ENCODE results near the gene PGA3. TPM values are rescaled to one million over a fixed set of nuclear protein-coding genes. Genes with fewer than 3 reads are reported as not detected.
"Not testable (repeated sequence)": the region's sequence is repeated elsewhere in the genome, so short reads cannot be mapped to it uniquely, and the experiment has no call there.

PGA3 gene
- polyA plus RNA-seq (2013, experiment 1 of 2; ENCODE audit: insufficient read length), result not detected
- not detected for polyA plus RNA-seq (2013, experiment 2 of 2; ENCODE audit: insufficient read length)

DNA sequence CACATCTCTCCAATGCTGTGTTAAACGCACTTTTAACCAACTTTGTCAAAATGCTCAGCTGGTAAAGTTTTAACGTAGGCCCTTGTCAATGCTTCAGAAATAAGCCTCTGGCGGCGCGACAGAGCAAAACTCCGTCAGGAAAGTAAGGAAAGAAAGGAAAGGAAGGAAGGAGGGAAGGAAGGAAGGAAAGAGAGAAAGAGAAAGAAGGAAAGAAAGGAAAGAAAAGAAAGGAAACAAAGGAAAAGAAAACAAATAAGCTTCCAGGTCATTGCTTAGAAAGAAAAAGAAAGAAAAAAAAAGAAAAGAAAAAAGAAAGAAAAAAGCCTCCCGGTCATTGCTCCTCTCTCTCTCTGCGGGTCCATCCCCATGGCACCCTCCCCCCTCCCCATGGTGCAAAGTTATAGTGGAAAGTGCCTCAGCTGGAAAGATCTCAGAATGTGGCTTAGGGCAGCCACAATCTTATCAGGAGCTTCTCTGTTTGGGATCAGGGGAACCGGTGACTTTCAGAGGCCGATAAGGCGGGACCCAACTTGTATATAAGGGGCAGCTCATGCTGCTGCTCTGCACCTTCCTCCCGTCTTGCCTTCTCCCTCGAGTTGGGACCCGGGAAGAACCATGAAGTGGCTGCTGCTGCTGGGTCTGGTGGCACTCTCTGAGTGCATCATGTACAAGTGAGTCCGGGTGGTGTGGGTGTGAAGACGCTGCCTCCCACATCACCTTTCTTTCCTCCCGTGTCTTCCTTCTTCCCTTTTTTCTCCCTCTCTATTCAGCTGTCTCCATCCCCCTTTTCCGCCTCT is at the start of gene PGA3:
Gene PGA3 (plus strand): TSS at position 566 of the 797 bp plus-strand sequence. CDS start 50 bp downstream, at position 616.
- DNase-seq, result not testable (repeated sequence)

DNA sequence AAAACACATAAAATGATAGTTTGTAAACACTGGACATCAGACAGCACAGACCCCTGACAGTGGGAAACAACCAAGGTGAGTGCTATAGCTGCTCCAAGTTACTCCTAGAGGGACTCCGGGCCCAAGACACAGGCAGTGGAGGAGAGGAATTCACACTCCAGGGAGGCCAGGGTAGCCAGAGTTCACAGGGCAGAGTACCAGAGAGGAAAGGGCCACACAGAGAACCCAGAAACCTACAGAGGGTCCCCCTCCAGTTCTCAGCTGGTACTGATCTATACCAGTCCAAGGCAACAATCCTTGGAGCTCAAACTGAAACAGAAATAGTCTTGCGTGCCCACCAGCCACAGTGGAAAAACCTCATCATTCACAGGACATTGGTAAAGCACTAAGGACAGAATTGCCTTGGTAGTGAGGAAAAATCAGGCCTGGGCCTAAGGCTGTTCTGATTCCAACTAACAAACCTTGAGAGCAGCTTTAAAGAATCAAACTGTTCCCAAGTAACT is 49.7 kb upstream of the PGA3 start:
- no peak for DNase-seq

DNA sequence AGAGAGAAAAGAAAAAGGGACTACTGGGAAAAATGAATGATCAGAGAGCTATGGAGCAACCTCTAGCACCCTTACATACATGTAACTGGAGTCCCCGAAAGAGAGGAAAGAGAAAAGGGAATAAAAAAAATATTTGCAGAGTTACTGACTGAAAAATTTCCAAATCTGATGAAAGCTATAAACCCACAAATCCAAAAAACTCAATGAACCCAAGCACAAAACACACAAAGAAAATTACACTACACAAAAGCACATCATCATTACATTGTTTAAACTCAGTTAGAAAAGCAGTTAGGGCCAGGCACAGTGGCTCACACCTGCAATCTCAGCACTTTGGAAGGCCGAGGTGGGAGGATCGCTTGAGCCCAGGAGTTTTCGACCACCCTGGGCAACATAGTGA is 48.8 kb upstream of the PGA3 start:
- no peak for DNase-seq

DNA sequence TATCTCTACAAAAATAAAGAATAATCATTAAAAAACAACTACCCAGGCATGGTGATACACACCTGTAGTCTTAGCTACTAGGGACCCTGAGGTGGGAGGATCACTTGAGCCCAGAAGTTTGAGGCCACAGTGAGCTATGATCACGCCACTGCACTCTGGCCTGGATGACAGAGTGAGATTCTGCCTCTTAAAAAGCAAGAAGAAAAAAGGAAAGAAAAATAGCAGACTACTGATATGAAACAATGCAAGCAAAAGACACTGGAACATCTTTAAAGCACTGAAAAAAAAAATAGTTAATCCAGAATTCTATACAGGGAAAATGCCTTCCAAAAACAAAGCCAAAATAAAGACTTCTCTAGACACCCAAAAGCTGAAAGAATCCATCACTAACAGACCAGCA is 48.0 kb upstream of the PGA3 start:
- DNase-seq, result no peak

DNA sequence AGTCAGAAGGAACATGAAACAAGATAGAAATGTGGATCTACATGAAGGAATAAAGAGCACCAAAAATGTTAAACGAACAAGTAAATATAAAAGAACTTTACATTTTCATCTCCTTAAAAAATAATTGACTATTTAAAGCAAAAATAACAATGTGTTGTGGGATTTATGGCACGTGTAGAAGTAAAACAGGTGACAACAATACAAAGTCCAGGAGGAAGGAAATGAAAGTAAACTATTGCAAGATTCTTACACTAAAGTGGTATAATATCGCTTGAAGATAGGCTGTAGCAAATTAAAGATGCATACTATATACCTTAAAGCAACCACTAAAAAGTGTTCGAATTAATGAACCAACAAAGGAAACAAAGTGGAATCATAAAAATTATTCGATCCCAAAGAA is 47.6 kb upstream of the PGA3 start:
- DNase-seq, result no peak

DNA sequence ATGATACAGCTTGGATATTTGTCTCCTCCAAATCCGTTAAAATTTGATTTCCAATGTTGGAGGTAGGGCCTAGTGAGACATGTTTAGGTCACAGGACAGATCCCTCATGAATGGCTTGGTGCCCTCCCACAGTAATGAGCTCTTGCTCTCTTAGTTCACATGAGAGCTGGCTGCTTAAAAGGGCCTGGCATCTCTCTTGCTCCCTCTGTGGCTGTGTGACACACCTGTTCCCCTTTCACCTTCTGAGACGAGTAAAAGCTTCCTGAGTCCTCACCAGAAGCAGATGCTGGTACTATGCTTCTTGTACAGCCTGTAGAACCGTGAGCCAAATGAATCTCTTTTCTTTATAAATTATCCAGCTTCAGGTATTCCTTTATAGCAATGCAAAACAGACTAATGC is 45.6 kb upstream of the PGA3 start:
- DNase-seq, result no peak

DNA sequence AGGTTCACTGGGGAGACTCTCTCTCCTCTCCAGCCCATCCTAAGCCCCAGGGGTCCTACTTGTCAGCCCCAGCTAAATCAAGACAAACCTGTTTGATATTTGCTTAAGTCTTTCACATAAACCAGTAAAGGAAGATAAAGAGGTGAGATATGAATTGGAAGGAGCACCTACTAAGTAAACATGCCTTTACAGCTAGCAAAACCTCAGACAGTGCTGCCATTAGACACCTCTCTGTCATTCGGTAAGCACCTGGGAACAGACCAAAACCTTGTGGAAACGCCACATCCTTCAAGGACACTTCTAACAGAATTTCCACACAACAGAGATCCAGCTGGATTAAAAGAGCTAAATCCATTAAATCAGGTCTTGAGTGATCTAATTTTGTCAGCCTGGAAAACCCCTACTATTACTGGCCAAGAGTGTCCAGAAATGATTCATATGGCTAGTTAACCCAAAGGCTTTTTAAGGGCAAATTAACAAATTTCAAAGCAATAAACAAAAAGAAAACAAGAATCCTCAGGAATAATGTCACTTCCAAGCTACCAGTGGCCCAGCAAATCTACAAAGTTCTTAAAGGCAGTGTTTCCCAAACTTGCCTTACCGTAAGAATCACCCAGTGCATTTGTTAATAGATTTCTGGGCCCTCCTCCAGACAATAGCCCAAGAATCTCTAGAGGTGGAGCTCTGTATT is 44.5 kb upstream of the PGA3 start:
- DNase-seq, result peak; percentile 57

DNA sequence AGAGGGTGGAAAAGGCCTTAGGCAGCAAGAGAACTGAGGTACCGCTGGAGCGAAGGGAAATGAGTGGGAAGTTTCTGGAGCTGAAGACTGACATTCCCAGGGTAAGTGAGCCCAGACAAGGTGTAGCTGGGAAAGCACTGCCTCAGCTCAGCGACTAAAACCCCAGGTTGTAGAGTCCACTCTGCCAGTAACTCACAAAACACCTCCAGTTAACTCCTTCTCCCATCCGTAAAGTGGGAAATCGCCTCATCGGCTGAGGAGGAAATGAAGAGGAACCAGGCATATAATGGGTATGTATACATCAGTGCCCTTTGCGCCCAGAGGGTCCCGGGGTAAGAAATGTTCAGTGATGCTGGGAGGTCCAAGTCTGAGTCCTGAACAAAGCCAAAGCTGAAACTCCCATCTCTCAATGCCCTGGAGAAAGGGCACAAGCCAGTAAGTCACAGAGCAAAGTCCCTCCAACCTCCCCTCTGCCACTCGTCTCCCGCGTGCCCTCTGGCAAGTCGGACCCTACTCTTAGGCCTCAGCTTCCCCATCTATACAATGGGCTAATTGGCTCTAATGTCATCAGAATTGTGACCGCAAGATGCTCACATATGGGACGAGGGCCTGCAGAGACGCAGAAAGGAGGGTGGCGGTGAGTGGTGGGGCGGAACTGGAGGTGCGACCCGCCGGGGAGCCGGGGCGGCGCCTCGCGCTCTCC is 42.7 kb upstream of the PGA3 start:
- DNase-seq, result no peak

DNA sequence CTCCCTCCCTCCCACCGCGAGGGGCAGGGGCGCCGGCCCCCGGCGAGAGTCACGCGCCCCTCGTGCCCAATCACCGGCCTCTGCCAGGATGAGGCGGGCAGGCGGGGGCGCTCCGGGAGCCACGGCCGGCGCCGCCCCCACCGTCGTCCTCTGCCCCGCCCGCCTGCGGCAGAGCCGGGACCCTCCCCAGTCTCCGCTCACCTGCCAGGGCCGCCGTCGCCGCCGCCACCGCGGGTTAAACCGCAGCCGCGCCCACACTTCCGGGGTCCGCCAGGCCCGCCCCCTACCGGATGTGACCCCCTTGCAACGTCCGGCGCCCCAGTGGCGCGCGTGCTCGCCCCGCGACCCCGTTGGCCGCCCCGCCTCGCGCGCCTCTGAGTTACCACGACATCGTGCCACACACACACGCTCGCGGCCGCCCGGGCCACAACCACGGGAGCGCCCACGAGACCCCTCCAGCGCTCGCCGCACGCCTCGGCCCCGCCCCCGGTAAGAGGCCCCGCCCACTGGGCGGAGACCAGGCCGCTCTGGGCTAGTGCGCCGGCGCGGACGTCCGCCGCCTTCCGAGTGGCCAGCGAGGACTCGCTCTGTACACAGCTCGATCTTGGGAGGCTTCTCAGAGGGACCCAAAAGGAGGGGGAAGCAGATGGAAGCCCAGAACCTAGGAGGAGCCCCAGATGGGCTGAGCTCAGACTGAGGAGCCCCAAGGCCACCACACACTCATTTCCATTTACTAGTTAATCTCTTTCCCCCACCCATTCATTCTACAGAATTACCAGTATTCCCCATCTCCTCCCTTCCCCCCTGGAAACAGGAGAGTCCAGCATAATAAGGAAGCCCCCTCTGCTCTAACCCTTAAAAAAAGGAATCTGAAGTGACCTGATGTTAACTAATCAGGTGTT is 41.9 kb upstream of the PGA3 start, which contains the start of gene VPS37C:
Gene VPS37C (minus strand): TSS at position 237 of the 902 bp plus-strand sequence. CDS start 22,597 bp downstream, outside the sequence.
- DNase-seq, result peak; percentile 83

DNA sequence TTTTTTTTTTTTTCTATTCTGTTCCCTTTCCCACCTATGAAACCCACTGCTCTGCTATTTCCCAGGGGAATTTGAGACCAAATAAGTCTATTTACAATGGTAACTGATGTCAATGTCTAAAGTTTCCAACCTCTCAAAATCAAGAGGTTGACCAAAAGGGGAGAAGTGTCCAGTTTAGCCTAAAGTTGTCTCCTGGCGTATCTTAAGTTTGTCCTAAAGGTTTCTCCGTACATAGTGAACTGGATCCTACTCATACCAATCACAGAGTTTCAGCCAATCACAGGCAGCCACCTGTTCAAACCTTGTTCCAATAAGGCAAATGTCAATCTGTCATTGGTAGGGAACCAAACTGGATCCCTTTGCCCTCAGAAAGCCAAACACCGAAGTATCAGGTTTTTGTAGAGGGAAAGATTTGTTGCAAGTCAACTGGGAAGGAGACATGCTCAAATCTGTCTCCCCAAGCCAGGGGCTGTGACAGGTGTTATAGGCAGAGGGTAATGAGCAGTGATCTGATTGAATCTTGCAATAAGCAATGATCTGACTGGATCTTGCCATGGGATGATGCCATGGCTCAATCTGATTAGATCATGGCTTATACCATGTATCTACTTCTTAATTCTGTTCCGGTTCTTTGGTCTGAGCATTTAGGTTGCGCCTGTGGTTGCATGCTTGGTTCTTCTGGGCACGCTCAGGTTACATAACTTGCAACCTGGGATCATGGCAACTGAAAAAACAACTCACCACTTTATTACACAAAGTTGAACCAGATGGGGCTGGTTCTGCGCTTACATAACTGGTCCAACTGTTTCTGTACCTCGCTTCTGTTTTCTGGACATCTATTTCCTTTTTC is 41.0 kb upstream of the PGA3 start:
- DNase-seq, result peak; percentile 39

DNA sequence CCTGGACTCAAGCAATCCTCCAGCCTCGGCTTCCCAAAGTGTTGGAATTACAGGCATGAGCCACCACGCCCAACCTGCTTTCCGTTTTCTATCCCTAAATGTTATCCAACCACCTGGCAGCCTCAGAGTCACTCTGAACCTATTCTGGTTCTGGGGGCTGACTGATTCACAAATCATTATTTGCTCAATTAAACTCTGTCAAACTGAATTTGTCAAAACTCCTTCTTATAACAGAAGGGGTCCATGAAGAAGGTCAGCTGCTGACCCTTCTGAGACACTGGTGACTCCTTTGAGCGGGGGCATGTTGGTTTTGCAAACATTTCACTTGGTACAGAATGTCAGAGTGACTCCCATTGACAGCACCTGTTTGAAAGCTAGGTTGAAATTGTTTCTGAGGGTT is 40.3 kb upstream of the PGA3 start:
- DNase-seq, result no peak

DNA sequence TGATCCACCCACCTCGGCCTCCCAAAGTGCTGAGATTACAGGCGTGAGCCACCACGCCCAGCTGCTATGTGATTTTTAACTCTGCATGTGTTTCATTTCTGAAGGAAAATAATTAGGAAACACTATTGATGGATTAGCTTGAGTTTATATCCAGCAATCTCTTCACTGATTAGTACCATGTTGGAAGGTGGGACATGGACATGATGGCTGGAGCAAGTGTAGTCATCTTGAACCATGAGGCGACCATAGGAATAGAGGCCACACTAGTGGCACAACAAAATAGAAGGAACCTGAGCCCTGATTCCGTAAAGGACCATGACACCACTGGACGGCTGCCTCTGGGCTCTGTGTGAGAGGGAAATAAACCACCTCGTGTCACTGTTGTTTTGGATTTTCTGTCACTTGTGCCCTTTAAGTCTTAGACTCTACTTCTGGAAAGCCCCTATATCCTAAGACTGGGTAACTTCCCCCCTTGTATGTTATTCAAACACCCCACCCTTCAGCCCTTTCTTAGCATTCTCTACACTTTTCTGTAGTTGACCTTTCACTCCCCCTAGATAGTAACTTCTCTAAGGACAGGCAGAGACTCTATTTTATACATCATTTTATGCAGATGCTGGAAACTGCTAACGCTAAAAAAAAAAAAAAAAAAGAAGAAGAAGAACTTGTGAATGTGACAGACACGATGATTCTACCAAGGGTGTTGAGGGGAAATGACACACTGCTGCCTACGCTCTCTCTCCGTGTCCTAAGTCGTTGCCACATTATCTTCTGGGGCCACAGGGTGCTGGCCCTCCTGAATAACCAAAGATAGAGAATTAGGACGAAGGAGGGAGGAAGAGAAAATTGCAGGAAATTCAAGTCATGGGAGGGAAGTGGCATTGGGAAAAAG is 39.4 kb upstream of the PGA3 start:
- DNase-seq, result no peak

DNA sequence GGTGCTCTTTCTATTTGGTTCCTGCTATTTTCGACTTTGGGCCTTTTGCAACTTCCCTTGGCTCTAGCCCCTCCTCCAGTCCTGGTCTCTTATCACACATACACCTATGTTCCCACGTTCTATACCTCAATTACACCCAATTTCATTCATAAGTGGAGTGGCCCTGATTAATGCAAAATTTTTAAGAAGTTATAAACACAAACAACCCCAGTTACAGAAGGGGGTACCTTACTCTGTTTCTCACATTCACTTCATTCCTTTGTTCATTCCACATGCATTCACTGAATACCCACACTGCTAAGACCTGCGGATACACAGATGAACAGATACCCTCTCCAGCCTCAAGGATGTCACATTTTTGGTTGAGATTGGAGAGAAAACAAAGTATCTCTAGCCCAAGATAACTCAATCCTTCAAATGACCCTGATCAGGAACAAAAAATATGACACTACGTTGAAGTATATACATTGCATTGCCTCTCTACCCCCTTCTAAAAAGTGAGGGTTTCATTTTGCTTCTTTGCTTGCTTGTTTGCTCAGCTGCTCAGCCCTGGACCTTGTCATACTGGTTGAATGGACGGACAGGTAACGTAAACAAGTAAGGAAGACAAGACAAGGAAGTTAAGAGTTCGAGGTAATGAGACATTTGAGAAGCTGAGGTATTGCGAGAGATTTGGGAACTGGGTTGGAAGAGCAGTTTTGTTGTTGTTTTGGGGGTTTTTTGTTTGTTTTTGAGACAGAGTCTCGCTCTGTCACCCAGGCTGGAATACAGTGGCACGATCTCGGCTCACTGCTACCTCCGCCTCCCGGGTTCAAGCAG is 38.5 kb upstream of the PGA3 start:
- DNase-seq, result no peak

DNA sequence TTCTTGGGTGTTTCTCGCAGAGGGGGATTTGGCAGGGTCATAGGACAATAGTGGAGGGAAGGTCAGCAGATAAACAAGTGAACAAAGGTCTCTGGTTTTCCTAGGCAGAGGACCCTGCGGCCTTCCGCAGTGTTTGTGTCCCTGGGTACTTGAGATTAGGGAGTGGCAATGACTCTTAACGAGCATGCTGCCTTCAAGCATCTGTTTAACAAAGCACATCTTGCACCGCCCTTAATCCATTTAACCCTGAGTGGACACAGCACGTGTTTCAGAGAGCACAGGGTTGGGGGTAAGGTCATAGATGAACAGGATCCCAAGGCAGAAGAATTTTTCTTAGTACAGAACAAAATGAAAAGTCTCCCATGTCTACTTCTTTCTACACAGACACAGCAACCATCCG is 37.5 kb upstream of the PGA3 start:
- not testable (repeated sequence) for DNase-seq

DNA sequence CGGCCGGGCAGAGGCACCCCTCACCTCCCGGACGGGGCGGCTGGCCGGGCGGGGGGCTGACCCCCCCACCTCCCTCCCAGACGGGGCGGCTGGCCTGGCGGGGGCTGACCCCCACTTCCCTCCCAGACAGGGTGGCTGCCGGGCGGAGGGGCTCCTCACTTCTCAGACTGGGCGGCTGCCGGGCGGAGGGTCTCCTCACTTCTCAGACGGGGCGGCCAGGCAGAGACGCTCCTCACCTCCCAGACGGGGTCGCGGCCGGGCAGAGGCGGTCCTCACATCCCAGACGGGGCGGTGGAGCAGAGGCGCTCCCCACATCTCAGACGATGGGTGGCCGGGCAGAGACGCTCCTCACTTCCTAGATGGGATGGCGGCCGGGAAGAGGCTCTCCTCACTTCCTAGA is 37.0 kb upstream of the PGA3 start:
- DNase-seq, result not testable (repeated sequence)

DNA sequence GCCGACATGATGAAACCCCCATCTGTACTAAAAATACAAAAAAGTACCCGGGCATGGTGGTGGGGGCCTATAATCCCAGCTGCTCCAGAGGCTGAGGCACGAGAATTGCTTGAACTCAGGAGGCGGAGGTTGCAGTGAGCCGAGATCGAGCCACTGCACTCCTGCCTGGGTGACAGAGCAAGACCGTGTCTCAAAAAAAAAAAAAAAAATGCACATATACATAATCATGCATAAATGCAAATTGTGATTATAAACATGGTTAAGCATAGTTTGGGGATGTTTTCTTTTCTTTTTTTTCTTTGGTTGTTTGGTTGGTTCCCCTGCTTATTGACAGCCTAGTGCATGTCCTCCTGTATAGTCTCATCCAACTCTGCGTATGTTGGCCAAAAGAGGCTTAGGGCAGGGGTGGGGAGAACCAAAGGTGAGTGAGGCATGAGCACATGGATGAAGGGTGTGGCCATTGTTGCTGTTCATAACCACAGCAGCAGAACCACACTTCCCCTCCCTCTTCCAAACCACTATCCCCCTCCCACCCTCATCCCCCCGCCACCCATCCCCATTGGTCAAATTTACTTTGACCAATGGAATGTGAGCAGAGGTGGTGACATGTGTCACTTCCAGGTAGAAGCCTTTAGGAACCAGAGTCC is 35.1 kb upstream of the PGA3 start:
- no peak for DNase-seq

DNA sequence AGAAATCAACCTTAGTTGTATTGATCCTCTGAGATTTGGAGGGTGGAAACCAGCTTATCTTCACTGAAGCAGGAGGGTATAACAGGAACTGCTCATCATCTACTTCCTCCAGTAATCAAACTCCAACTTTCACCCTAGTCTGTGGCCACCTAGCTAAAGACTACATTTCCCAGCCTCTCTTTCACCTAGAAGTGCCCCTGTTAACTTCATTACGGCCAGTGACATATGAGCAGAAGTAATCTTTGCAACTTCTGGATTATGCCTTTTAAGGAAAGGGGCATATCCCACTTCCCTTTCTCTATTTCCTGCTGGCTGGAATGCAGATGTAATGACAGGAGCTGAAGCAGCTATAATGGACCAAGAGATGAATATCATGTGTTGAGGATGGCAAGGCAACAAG is 34.5 kb upstream of the PGA3 start:
- DNase-seq, result no peak

DNA sequence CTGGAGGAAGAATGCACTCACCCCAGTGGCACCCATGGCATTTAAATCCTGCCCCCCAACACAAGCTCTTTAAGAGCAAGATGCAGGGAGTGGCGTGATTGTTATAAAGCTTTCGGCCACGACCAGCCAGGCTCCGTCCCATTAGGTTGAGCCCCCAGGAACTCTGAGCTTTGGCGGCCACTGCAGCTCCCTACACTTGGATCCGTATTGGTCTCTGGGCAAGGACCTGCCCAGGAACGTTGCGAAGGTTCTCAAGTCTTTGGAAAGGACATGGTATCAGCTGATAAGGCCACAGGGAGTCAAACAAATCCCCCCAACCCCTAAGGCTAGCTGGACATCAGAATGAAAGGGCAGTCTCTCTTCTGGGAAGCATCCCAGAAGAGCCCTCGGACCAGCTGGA is 32.7 kb upstream of the PGA3 start:
- no peak for DNase-seq

Measured in fibroblast of skin of abdomen (primary cell).